Fibroblast of lung (primary cell): ENCODE results near the gene CBS. TPM values are rescaled to one million over a fixed set of nuclear protein-coding genes. Genes with fewer than 3 reads are reported as not detected.

Experiments
- DNase-seq, 2 donors: peaks; one replicate each; pipeline versions ENCODE4 v3.0.0 to v3.0.0-alpha.2; 2010; ENCODE audit warnings: low read depth in 2 of 2
- H2AFZ ChIP-seq: 2 replicates; pipeline ENCODE4 v1.5.1; 2012; ENCODE audit warnings: low read length, control low read depth, inconsistent platforms
- H3K27ac ChIP-seq: 2 replicates; pipeline ENCODE4 v1.5.1; 2011; ENCODE audit warnings: low read length, control low read depth; ENCODE audit not compliant: insufficient read depth
- H3K27me3 ChIP-seq: 2 replicates; pipeline ENCODE4 v1.5.1; 2011; ENCODE audit warnings: mild to moderate bottlenecking, low read length; ENCODE audit not compliant: control insufficient read depth, insufficient read depth
- H3K36me3 ChIP-seq: 2 replicates; pipeline ENCODE4 v1.5.1; 2011; ENCODE audit warnings: low read length; ENCODE audit not compliant: control insufficient read depth, insufficient read depth
- H3K4me1 ChIP-seq: 2 replicates; pipeline ENCODE4 v1.5.1; 2011; ENCODE audit warnings: low read length; ENCODE audit not compliant: control insufficient read depth, insufficient read depth; ENCODE audit errors: extremely low read depth
- H3K4me2 ChIP-seq: 2 replicates; pipeline ENCODE4 v1.5.1; 2011; ENCODE audit warnings: low read length, control low read depth; ENCODE audit not compliant: insufficient read depth; ENCODE audit errors: extremely low read depth
- H3K4me3 ChIP-seq, 4 experiments: fragments of 200-600 bp in 1 of 4; sonication (generic) in 1 of 4; replicated peaks in 1 of 4; 2 replicates each; pipeline ENCODE4 v1.5.1; 2011 to 2016; ENCODE audit warnings: low read length in 4 of 4, low read depth in 3 of 4, mild to moderate bottlenecking in 3 of 4, control low read depth in 2 of 4, inconsistent platforms in 1 of 4, mixed read lengths in 1 of 4; ENCODE audit not compliant: insufficient read depth in 1 of 4; ENCODE audit errors: control extremely low read depth in 1 of 4
- H3K79me2 ChIP-seq: 2 replicates; pipeline ENCODE4 v1.5.1; 2012; ENCODE audit warnings: mild to moderate bottlenecking, low read length, inconsistent platforms; ENCODE audit not compliant: control insufficient read depth, insufficient read depth
- H3K9ac ChIP-seq: 2 replicates; pipeline ENCODE4 v1.5.1; 2011; ENCODE audit warnings: mild to moderate bottlenecking, low read length, control low read depth; ENCODE audit not compliant: insufficient read depth
- H3K9me3 ChIP-seq: 2 replicates; pipeline ENCODE4 v1.5.1; 2012; ENCODE audit warnings: low read depth, low read length; ENCODE audit not compliant: control insufficient read depth, insufficient read depth
- H4K20me1 ChIP-seq: 2 replicates; pipeline ENCODE4 v1.5.1; 2011; ENCODE audit warnings: low read length; ENCODE audit not compliant: control insufficient read depth, insufficient read depth; ENCODE audit errors: extremely low read depth
- EZH2 ChIP-seq: IDR thresholded peaks from 2 replicates; pipeline ENCODE4 v1.5.1; 2012; ENCODE audit warnings: low read length, control low read depth, mild to moderate bottlenecking; ENCODE audit errors: missing control alignments
- polyA plus RNA-seq, 2 donors: library from polyadenylated mRNA; depleted of rRNA in 1 of 2; stranded (reverse) in 1 of 2; unstranded in 1 of 2; fragments of >200 nt; gene quantifications; 2 replicates each; pipeline ENCODE4 v1.2.1, GENCODE V29; 2011 to 2012; ENCODE audit warnings: missing spikeins in 1 of 2
- total RNA-seq: library from RNA; depleted of rRNA; stranded (reverse); fragments of >200 nt; gene quantifications from 2 replicates; pipeline ENCODE4 v1.2.1, GENCODE V29; 2014
- TF ChIP-seq, protein P1 (sequence below), 2 donors: IDR thresholded peaks in 1 of 2; conservative IDR thresholded peaks in 1 of 2; 1 replicate in 1 of 2; 2 replicates in 1 of 2; pipeline ENCODE4 v1.5.1; 2011 to 2012; ENCODE audit warnings: low read length in 2 of 2, control low read depth in 1 of 2, inconsistent platforms in 1 of 2, low read depth in 1 of 2, mild to moderate bottlenecking in 1 of 2

Gene CBS
- total and polyA plus RNA-seq, 2 donors (not counting 1 experiment from before 2014, with no cell fraction given) = 14.3 to 113 TPM

DNA sequence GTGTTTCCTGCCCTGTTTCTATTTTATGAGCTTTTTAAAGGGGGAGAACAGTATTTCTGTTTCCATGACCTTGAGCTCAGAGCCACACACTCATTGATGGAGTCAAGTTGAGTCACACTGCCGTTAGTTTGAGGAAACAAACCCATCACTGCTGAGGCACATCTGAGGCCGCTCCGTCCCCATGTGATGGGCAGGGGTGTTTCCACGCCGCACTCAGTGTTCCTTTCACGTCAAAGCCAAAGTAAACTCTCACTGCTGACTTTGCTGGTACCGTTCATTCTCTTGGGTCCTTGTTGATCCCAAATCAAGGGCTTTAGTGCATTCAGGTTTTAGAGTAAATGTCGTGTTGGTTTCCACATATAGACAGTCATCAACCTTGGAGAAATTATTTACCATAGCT is 52.5 kb downstream of the CBS start:
- H3K27me3 ChIP-seq = no peaks in the 10 kb centered on the region
- H3K9me3 ChIP-seq = no peaks in the 10 kb centered on the region
- H3K9ac ChIP-seq = no peak overlapping the region
- H3K27ac ChIP-seq = no peak overlapping the region
- H3K4me1 ChIP-seq = no peaks in the 10 kb centered on the region
- H3K4me2 ChIP-seq = no peak overlapping the region
- no peaks in the 10 kb centered on the region for H3K79me2 ChIP-seq
- DNase-seq = no peak
- no peaks in the 10 kb centered on the region for H4K20me1 ChIP-seq
- TF ChIP-seq, protein P1, sequence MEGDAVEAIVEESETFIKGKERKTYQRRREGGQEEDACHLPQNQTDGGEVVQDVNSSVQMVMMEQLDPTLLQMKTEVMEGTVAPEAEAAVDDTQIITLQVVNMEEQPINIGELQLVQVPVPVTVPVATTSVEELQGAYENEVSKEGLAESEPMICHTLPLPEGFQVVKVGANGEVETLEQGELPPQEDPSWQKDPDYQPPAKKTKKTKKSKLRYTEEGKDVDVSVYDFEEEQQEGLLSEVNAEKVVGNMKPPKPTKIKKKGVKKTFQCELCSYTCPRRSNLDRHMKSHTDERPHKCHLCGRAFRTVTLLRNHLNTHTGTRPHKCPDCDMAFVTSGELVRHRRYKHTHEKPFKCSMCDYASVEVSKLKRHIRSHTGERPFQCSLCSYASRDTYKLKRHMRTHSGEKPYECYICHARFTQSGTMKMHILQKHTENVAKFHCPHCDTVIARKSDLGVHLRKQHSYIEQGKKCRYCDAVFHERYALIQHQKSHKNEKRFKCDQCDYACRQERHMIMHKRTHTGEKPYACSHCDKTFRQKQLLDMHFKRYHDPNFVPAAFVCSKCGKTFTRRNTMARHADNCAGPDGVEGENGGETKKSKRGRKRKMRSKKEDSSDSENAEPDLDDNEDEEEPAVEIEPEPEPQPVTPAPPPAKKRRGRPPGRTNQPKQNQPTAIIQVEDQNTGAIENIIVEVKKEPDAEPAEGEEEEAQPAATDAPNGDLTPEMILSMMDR (conservative IDR thresholded peaks at IDR 0.05 in 1 of 2, IDR thresholded peaks at IDR 0.05 in 1 of 2; ENCODE audit: low read depth in 1 of 2, low read length in 2 of 2) = no peak
- TF ChIP-seq EZH2 = no peak
- peaks cover 17% of the 10 kb centered on the region for H3K36me3 ChIP-seq
- H2AFZ ChIP-seq = no peak overlapping the region
- H3K4me3 ChIP-seq = no peak overlapping the region

DNA sequence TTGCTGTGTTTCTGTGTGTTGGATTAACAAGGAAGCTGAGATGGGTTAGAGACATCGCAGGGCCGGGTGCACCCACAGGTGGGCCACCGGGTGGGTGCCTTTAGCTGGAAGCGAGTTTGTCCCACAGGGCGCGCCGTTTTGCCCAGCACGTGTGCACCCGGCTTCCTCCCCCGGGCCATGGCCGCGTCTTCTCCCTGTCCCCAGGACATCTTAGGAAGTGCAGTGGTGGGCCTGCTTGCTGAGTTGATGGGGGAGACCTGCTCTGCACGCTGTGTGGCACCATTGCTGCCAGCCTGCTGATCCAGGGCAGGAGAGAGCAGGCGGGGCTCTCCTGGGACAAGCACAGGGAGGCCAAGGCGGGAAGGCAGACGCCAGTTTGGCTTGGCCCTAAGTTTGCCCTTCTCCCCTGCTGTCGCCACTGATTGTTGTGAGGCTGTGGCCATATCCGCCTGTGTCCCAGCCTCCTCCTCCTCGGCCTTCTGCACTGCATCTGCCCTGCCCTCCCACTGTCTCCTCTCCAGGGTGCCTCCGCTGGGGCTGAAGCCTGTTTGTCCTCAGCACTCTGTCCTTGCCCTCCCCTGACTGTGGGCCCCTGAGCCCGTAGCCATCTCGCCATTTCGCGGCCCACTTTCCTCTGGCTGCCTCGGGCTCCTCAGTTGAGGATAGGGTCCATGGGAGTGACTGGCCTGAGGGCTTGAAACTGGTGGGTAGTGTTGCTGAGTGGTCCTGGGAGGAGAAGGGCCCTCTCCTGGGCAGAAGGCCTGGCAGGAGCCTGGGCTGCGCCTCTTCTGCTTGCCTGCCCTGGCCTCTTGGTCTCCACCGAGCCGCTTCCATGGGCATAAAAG is 53.7 kb downstream of the CBS start:
- no peaks in the 10 kb centered on the region for H4K20me1 ChIP-seq
- no peak for TF ChIP-seq EZH2
- TF ChIP-seq, protein P1 (conservative IDR thresholded peaks at IDR 0.05 in 1 of 2, IDR thresholded peaks at IDR 0.05 in 1 of 2; ENCODE audit: low read depth in 1 of 2, low read length in 2 of 2) = no peak

DNA sequence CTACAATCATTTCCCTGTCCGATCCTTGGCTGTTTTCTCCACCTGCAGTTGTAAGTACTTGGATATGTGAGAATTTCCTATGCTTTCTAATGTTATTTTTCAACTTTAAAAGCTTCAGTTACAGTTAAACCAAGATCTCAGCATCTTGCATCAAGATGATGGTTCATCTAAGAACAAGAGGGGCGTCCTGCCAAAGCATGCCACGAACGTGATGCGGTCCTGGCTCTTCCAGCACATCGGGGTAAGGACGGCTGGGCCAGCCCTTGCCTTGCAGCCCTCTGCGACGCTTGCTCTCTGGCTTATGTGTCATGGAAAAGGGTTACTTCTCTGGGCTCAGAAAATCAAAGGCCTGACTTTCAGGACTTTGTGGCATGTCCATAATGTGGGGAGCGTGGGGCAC is 54.4 kb downstream of the CBS start:
- Histone ChIP-seq H3K9me3 (no peaks in the 10 kb centered on the region), H3K27me3 (no peaks in the 10 kb centered on the region), H4K20me1 (no peaks in the 10 kb centered on the region), H3K4me2 (no peak overlapping the region), H2AFZ (no peak overlapping the region), H3K79me2 (no peaks in the 10 kb centered on the region), H3K36me3 (peaks cover 13% of the 10 kb centered on the region), H3K27ac (no peak overlapping the region), H3K4me1 (no peaks in the 10 kb centered on the region), H3K4me3 (no peak overlapping the region), H3K9ac (no peak overlapping the region)
- no peak for DNase-seq
- TF ChIP-seq EZH2 = no peak
- TF ChIP-seq, protein P1 (conservative IDR thresholded peaks at IDR 0.05 in 1 of 2, IDR thresholded peaks at IDR 0.05 in 1 of 2; ENCODE audit: low read depth in 1 of 2, low read length in 2 of 2) = no peak

More for the DNA sequence above, 53.7 kb downstream of the CBS start:
- H3K4me2 ChIP-seq = no peak overlapping the region
- H3K27ac ChIP-seq = no peak overlapping the region
- no peak overlapping the region for H3K4me3 ChIP-seq
- no peaks in the 10 kb centered on the region for H3K79me2 ChIP-seq
- H2AFZ ChIP-seq = no peak overlapping the region
- H3K9me3 ChIP-seq = no peaks in the 10 kb centered on the region
- H3K9ac ChIP-seq = no peak overlapping the region
- no peak for DNase-seq
- peaks cover 13% of the 10 kb centered on the region for H3K36me3 ChIP-seq
- H3K27me3 ChIP-seq = no peaks in the 10 kb centered on the region
- H3K4me1 ChIP-seq = no peaks in the 10 kb centered on the region
